Astrocyte (in vitro differentiated cells and primary cell): ENCODE measurements around the gene CDC42EP4. TPM values are rescaled to one million over a fixed set of nuclear protein-coding genes. Genes with fewer than 3 reads are reported as not detected.
"Not testable (repeated sequence)": the region's sequence is repeated elsewhere in the genome, so short reads cannot be mapped to it uniquely, and the experiment has no call there.

ENCODE experiments used
- DNase-seq: peaks from one replicate; pipeline ENCODE4 v3.0.0-alpha.2; 2010; ENCODE audit warnings: low read depth
- FAIRE-seq: peaks from 2 replicates; lab custom pipeline; 2011; peaks lifted over from hg19 to GRCh38; lab: Jason Lieb, UNC
- H2AFZ ChIP-seq: 2 replicates; pipeline ENCODE4 v1.6.0; 2012; ENCODE audit warnings: low read depth, low read length, inconsistent platforms
- H3K27ac ChIP-seq: 2 replicates; pipeline ENCODE4 v1.5.1; 2011; ENCODE audit warnings: low read depth, low read length, inconsistent platforms
- H3K27me3 ChIP-seq: 2 replicates; pipeline ENCODE4 v1.6.0; 2011; ENCODE audit warnings: low read length, inconsistent platforms; ENCODE audit not compliant: insufficient read depth
- H3K36me3 ChIP-seq: 2 replicates; pipeline ENCODE4 v1.5.1; 2011; ENCODE audit warnings: low read length, inconsistent platforms; ENCODE audit not compliant: insufficient read depth
- H3K4me1 ChIP-seq: 2 replicates; pipeline ENCODE4 v1.5.1; 2011; ENCODE audit warnings: low read length, inconsistent platforms; ENCODE audit not compliant: insufficient read depth
- H3K4me2 ChIP-seq: 2 replicates; pipeline ENCODE4 v1.6.0; 2012; ENCODE audit warnings: low read length, inconsistent platforms
- H3K4me3 ChIP-seq: 2 replicates; pipeline ENCODE4 v1.5.1; 2011; ENCODE audit warnings: low read depth, mild to moderate bottlenecking, low read length, inconsistent platforms; ENCODE audit not compliant: insufficient read depth
- H3K79me2 ChIP-seq: 2 replicates; pipeline ENCODE4 v1.6.0; 2012; ENCODE audit warnings: mild to moderate bottlenecking, low read length, inconsistent platforms; ENCODE audit not compliant: insufficient read depth
- H3K9ac ChIP-seq: 2 replicates; pipeline ENCODE4 v1.6.0; 2012; ENCODE audit warnings: mild to moderate bottlenecking, low read length, inconsistent platforms
- H3K9me3 ChIP-seq: 2 replicates; pipeline ENCODE4 v1.5.1; 2012; ENCODE audit warnings: low read depth, mild to moderate bottlenecking, low read length, inconsistent platforms; ENCODE audit not compliant: insufficient read depth
- H4K20me1 ChIP-seq: 2 replicates; pipeline ENCODE4 v1.6.0; 2012; ENCODE audit warnings: low read length, inconsistent platforms; ENCODE audit not compliant: insufficient read depth
- H3K27ac Mint-ChIP-seq: one replicate; pipeline ENCODE4 v1.8.0; 2021; ENCODE audit warnings: mild to moderate bottlenecking, mixed read lengths; ENCODE audit not compliant: unreplicated experiment
- H3K27me3 Mint-ChIP-seq: one replicate; pipeline ENCODE4 v1.8.0; 2021; ENCODE audit warnings: low read depth, mixed read lengths; ENCODE audit not compliant: unreplicated experiment
- H3K36me3 Mint-ChIP-seq: one replicate; pipeline ENCODE4 v1.8.0; 2021; ENCODE audit warnings: low read depth, mixed read lengths; ENCODE audit not compliant: unreplicated experiment
- H3K4me1 Mint-ChIP-seq: one replicate; pipeline ENCODE4 v1.8.0; 2021; ENCODE audit warnings: low read depth, mixed read lengths; ENCODE audit not compliant: unreplicated experiment
- H3K4me3 Mint-ChIP-seq: one replicate; pipeline ENCODE4 v1.8.0; 2021; ENCODE audit warnings: mild to moderate bottlenecking, moderate library complexity, mixed read lengths; ENCODE audit not compliant: unreplicated experiment
- H3K9me3 Mint-ChIP-seq: one replicate; pipeline ENCODE4 v1.8.0; 2021; ENCODE audit warnings: mild to moderate bottlenecking, mixed read lengths; ENCODE audit not compliant: unreplicated experiment
- CTCF ChIP-seq: IDR thresholded peaks from 2 replicates; pipeline ENCODE4 v1.5.1; 2011; ENCODE audit warnings: low read depth, mild to moderate bottlenecking, inconsistent platforms, low read length, moderate library complexity; ENCODE audit not compliant: insufficient read depth
- EZH2 ChIP-seq: IDR thresholded peaks from 2 replicates; pipeline ENCODE4 v1.6.1; 2012; ENCODE audit warnings: mild to moderate bottlenecking, low read length, inconsistent platforms; ENCODE audit not compliant: insufficient read depth
- total RNA-seq: library from RNA; stranded (reverse); gene quantifications from 2 replicates; pipeline ENCODE4 v1.2.1, GENCODE V29; 2021

The CDC42EP4 gene
- total RNA-seq, 1 donor from 2014 or later = 15.8 TPM

GRCh38 chr17:73316919-73317505 lies 5.2 kb upstream of the CDC42EP4 start:
- Histone ChIP-seq H3K9me3 (no peaks in the 10 kb centered on the region), H2AFZ (no peak overlapping the region), H3K9ac (no peak overlapping the region), H3K27ac (no peak overlapping the region), H4K20me1 (no peaks in the 10 kb centered on the region), H3K36me3 (no peaks in the 10 kb centered on the region), H3K79me2 (no peaks in the 10 kb centered on the region), H3K4me1 (no peaks in the 10 kb centered on the region), H3K4me2 (no peak overlapping the region), H3K4me3 (no peak overlapping the region), H3K27me3 (no peaks in the 10 kb centered on the region)
- Mint-ChIP-seq H3K27me3 (peaks cover 15% of the 10 kb centered on the region), H3K4me3 (no peak overlapping the region), H3K36me3 (peaks cover 2% of the 10 kb centered on the region), H3K27ac (no peak overlapping the region), H3K4me1 (peaks cover 6% of the 10 kb centered on the region), H3K9me3 (peaks cover 2% of the 10 kb centered on the region)
- no peak for DNase-seq
- no peak for FAIRE-seq
- no peak for TF ChIP-seq CTCF
- no peak for TF ChIP-seq EZH2

GRCh38 chr17:73315471-73315870 lies 3.7 kb upstream of the CDC42EP4 start:
- Histone ChIP-seq H3K4me1 (no peaks in the 10 kb centered on the region), H3K79me2 (peaks cover 2% of the 10 kb centered on the region), H3K27me3 (no peaks in the 10 kb centered on the region), H2AFZ (no peak overlapping the region), H3K36me3 (no peaks in the 10 kb centered on the region), H3K27ac (no peak overlapping the region), H3K4me2 (no peak overlapping the region), H3K9ac (no peak overlapping the region), H4K20me1 (no peaks in the 10 kb centered on the region), H3K9me3 (no peaks in the 10 kb centered on the region), H3K4me3 (no peak overlapping the region)
- FAIRE-seq (no peak), DNase-seq (no peak)
- Mint-ChIP-seq H3K36me3 (peaks cover 2% of the 10 kb centered on the region), H3K9me3 (peaks cover 2% of the 10 kb centered on the region), H3K27me3 (peaks cover 15% of the 10 kb centered on the region), H3K4me1 (peaks cover 3% of the 10 kb centered on the region), H3K4me3 (no peak overlapping the region), H3K27ac (no peak overlapping the region)
- TF ChIP-seq CTCF (no peak), EZH2 (no peak)

- H3K27ac Mint-ChIP-seq = no peak overlapping the region
- no peaks in the 10 kb centered on the region for H3K9me3 Mint-ChIP-seq
- Histone ChIP-seq H2AFZ (no peak overlapping the region), H3K4me2 (no peak overlapping the region), H3K27me3 (no peaks in the 10 kb centered on the region), H3K4me1 (peaks cover 13% of the 10 kb centered on the region), H3K27ac (no peak overlapping the region), H4K20me1 (peaks cover 3% of the 10 kb centered on the region), H3K4me3 (no peak overlapping the region), H3K36me3 (no peaks in the 10 kb centered on the region), H3K79me2 (peaks cover 20% of the 10 kb centered on the region), H3K9ac (no peak overlapping the region), H3K9me3 (no peaks in the 10 kb centered on the region)
- H3K27me3 Mint-ChIP-seq = peaks cover 15% of the 10 kb centered on the region
- peaks cover 9% of the 10 kb centered on the region for H3K4me1 Mint-ChIP-seq
- FAIRE-seq (no peak), DNase-seq (no peak)
- peaks cover 2% of the 10 kb centered on the region for H3K36me3 Mint-ChIP-seq
- no peak overlapping the region for H3K4me3 Mint-ChIP-seq
- no peak for TF ChIP-seq CTCF
- no peak for TF ChIP-seq EZH2
These were observed 1.8 kb upstream of the CDC42EP4 start for GRCh38 chr17:73313526-73314127.

- Mint-ChIP-seq H3K4me1 (peaks cover 15% of the 10 kb centered on the region), H3K27me3 (peaks cover 13% of the 10 kb centered on the region)
- H3K9me3 Mint-ChIP-seq, H3K27ac ChIP-seq, FAIRE-seq, H3K27ac Mint-ChIP-seq, H4K20me1 ChIP-seq, H3K4me3 ChIP-seq, DNase-seq, H3K9ac ChIP-seq, H3K27me3 ChIP-seq, H3K36me3 Mint-ChIP-seq, H3K9me3 ChIP-seq, H3K4me3 Mint-ChIP-seq, H3K36me3 ChIP-seq: not testable (repeated sequence)
- peaks cover 28% of the 10 kb centered on the region for H3K79me2 ChIP-seq
- H3K4me1 ChIP-seq = peaks cover 20% of the 10 kb centered on the region
- H2AFZ ChIP-seq = peak overlapping the region; percentile 89
- H3K4me2 ChIP-seq = peak overlapping the region; percentile 96
These were observed 1.1 kb upstream of the CDC42EP4 start for GRCh38 chr17:73312887-73313286.
